OCI-LY7 (cell line): ENCODE results near the gene GRID1. TPM values are rescaled to one million over a fixed set of nuclear protein-coding genes. Genes with fewer than 3 reads are reported as not detected.

Experiments
- BruUV-seq: library from RNA; stranded (reverse); fragments of 400-500 nt; replicated peaks from 2 replicates; lab custom pipeline; 2021; lab: Mats Ljungman, UMichigan
- CTCF ChIA-PET: fragments of 300-600 bp; sonication (Branson Sonifier 250); formaldehyde crosslinking; loops from one replicate; lab custom pipeline; 2022; ENCODE audit warnings: antibody characterized with exemption; ENCODE audit not compliant: unreplicated experiment; lab: Charles Lee
- POLR2A ChIA-PET: fragments of 300-600 bp; sonication (Branson Sonifier 250); formaldehyde crosslinking; loops from one replicate; lab custom pipeline; 2022; ENCODE audit warnings: antibody characterized with exemption; lab: Charles Lee
- DNase-seq: peaks from one replicate; pipeline ENCODE4 v3.0.0-alpha.2; 2015; ENCODE audit warnings: low spot score
- H2AFZ ChIP-seq: fragments of 200-600 bp; sonication (generic), shearing (Covaris generic); 2 replicates; pipeline ENCODE4 v1.6.1; 2014; ENCODE audit warnings: mild to moderate bottlenecking, antibody characterized with exemption, low read length, moderate library complexity
- H3K27ac ChIP-seq: fragments of 200-600 bp; sonication (generic); 2 replicates; pipeline ENCODE4 v1.5.1; 2014; ENCODE audit warnings: mixed run types, low read depth, mild to moderate bottlenecking, moderate library complexity, low read length, inconsistent platforms; ENCODE audit not compliant: poor library complexity, severe bottlenecking
- H3K36me3 ChIP-seq: fragments of 200-600 bp; sonication (generic); 2 replicates; pipeline ENCODE4 v1.6.1; 2014; ENCODE audit warnings: mild to moderate bottlenecking, antibody characterized with exemption, low read length, moderate library complexity, mixed read lengths; ENCODE audit not compliant: insufficient read depth
- H3K4me1 ChIP-seq: fragments of 200-600 bp; sonication (generic); 2 replicates; pipeline ENCODE4 v1.5.1; 2014; ENCODE audit warnings: mild to moderate bottlenecking, low read length; ENCODE audit not compliant: insufficient read depth, poor library complexity, severe bottlenecking
- H3K4me2 ChIP-seq: fragments of 200-600 bp; sonication (generic); 2 replicates; pipeline ENCODE4 v1.6.1; 2014; ENCODE audit warnings: mild to moderate bottlenecking, low read length
- H3K4me3 ChIP-seq: fragments of 200-600 bp; sonication (generic); 2 replicates; pipeline ENCODE4 v1.5.1; 2014; ENCODE audit warnings: mild to moderate bottlenecking, low read depth, low read length; ENCODE audit not compliant: poor library complexity, severe bottlenecking
- H3K79me2 ChIP-seq: fragments of 200-600 bp; sonication (generic); 2 replicates; pipeline ENCODE4 v1.6.1; 2016; ENCODE audit warnings: low read depth, mild to moderate bottlenecking, low read length, moderate library complexity, mixed read lengths; ENCODE audit not compliant: insufficient read depth
- H3K9me2 ChIP-seq: fragments of 200-600 bp; sonication (generic); 2 replicates; pipeline ENCODE4 v1.6.1; 2016; ENCODE audit warnings: mild to moderate bottlenecking, low read length, mixed read lengths; ENCODE audit not compliant: insufficient read depth
- H3K9me3 ChIP-seq: fragments of 200-600 bp; sonication (generic); 2 replicates; pipeline ENCODE4 v1.6.1; 2014; ENCODE audit warnings: mild to moderate bottlenecking, mixed run types, low read length, mixed read lengths
- H4K20me1 ChIP-seq: fragments of 200-600 bp; sonication (generic); 2 replicates; pipeline ENCODE4 v1.6.1; 2014; ENCODE audit warnings: mild to moderate bottlenecking, antibody characterized with exemption, low read length, moderate library complexity, mixed read lengths; ENCODE audit not compliant: insufficient read depth
- EZH2phosphoT487 ChIP-seq: fragments of 200-600 bp; sonication (generic); IDR thresholded peaks from 2 replicates; pipeline ENCODE4 v1.6.1; 2018; ENCODE audit warnings: low read depth, borderline replicate concordance, mild to moderate bottlenecking, mixed run types, antibody characterized with exemption, low read length, moderate library complexity, mixed read lengths
- intact Hi-C: fragments of 100-400 bp; cut with micrococcal nuclease; formaldehyde crosslinking; loops from one replicate; pipeline ENCODE4 v1.10.0; 2022; ENCODE audit not compliant: unreplicated experiment
- total RNA-seq, 2 experiments: library from RNA; depleted of rRNA in 1 of 2; stranded (reverse); fragments of >200 nt in 1 of 2; shearing (Covaris generic) in 1 of 2; gene quantifications; 2 replicates each; pipeline ENCODE4 v1.2.3, GENCODE V29; 2014 to 2022
- TF ChIP-seq, protein P1 (sequence below): fragments of 200-600 bp; sonication (generic); conservative IDR thresholded peaks from 2 replicates; pipeline ENCODE4 v1.5.1; 2014; ENCODE audit warnings: mild to moderate bottlenecking, antibody characterized with exemption, low read length, moderate library complexity, mixed read lengths

The GRID1 gene
- total RNA-seq, 2 experiments from 2014 or later, result 1.6 to 3.7 TPM

GRCh38 chr10:86064931-86065662 is 301.5 kb downstream of the GRID1 start:
- Histone ChIP-seq H3K4me1 (peaks cover 6% of the 10 kb centered on the region), H3K4me3 (no peak overlapping the region), H3K36me3 (no peaks in the 10 kb centered on the region), H3K79me2 (no peaks in the 10 kb centered on the region), H3K9me3 (no peaks in the 10 kb centered on the region), H3K27ac (no peak overlapping the region), H3K9me2 (no peaks in the 10 kb centered on the region), H2AFZ (no peak overlapping the region), H3K4me2 (no peak overlapping the region), H4K20me1 (no peaks in the 10 kb centered on the region)
- no TSS peak for BruUV-seq
- intact Hi-C loops, result no loop called here
- no peak for DNase-seq
- CTCF ChIA-PET, result no interaction called here
- TF ChIP-seq, protein P1, sequence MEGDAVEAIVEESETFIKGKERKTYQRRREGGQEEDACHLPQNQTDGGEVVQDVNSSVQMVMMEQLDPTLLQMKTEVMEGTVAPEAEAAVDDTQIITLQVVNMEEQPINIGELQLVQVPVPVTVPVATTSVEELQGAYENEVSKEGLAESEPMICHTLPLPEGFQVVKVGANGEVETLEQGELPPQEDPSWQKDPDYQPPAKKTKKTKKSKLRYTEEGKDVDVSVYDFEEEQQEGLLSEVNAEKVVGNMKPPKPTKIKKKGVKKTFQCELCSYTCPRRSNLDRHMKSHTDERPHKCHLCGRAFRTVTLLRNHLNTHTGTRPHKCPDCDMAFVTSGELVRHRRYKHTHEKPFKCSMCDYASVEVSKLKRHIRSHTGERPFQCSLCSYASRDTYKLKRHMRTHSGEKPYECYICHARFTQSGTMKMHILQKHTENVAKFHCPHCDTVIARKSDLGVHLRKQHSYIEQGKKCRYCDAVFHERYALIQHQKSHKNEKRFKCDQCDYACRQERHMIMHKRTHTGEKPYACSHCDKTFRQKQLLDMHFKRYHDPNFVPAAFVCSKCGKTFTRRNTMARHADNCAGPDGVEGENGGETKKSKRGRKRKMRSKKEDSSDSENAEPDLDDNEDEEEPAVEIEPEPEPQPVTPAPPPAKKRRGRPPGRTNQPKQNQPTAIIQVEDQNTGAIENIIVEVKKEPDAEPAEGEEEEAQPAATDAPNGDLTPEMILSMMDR, result no peak
- TF ChIP-seq EZH2phosphoT487, result no peak
- POLR2A ChIA-PET, result no interaction called here

GRCh38 chr10:86064219-86064618 is 302.4 kb downstream of the GRID1 start:
- Histone ChIP-seq H3K36me3 (no peaks in the 10 kb centered on the region), H3K9me3 (no peaks in the 10 kb centered on the region), H3K79me2 (no peaks in the 10 kb centered on the region), H3K27ac (no peak overlapping the region), H2AFZ (no peak overlapping the region), H3K4me2 (no peak overlapping the region), H3K4me1 (peaks cover 6% of the 10 kb centered on the region), H3K4me3 (no peak overlapping the region), H3K9me2 (no peaks in the 10 kb centered on the region), H4K20me1 (no peaks in the 10 kb centered on the region)
- intact Hi-C loops, result no loop called here
- no peak for TF ChIP-seq EZH2phosphoT487
- TF ChIP-seq, protein P1, result no peak
- BruUV-seq, result no TSS peak
- DNase-seq, result no peak
- ChIA-PET POLR2A (no interaction called here), CTCF (no interaction called here)

GRCh38 chr10:86063341-86063740 is 303.3 kb downstream of the GRID1 start:
- POLR2A ChIA-PET, result interaction anchor here (0.6 kb wide), 1 partner anchor 85 kb away, joined by 3 read pairs; no protein-coding TSS in a partner anchor
- no TSS peak for BruUV-seq
- H3K4me2 ChIP-seq, result no peak overlapping the region
- H3K27ac ChIP-seq, result no peak overlapping the region
- H3K9me2 ChIP-seq, result no peaks in the 10 kb centered on the region
- no peak for DNase-seq
- H3K36me3 ChIP-seq, result no peaks in the 10 kb centered on the region
- CTCF ChIA-PET, result no interaction called here
- H3K79me2 ChIP-seq, result no peaks in the 10 kb centered on the region
- H3K4me3 ChIP-seq, result no peak overlapping the region
- H4K20me1 ChIP-seq, result no peaks in the 10 kb centered on the region
- peaks cover 4% of the 10 kb centered on the region for H3K4me1 ChIP-seq
- H3K9me3 ChIP-seq, result no peaks in the 10 kb centered on the region
- TF ChIP-seq EZH2phosphoT487, result no peak
- TF ChIP-seq, protein P1, result no peak
- intact Hi-C loops, result no loop called here
- no peak overlapping the region for H2AFZ ChIP-seq
